ENCODE measurements around the gene SMTN. TPM values are rescaled to one million over a fixed set of nuclear protein-coding genes. Genes with fewer than 3 reads are reported as not detected.

The SMTN gene
- total RNA-seq, 4 donors from 2014 or later = 42.3 to 54.6 (median 50.5) TPM

DNA sequence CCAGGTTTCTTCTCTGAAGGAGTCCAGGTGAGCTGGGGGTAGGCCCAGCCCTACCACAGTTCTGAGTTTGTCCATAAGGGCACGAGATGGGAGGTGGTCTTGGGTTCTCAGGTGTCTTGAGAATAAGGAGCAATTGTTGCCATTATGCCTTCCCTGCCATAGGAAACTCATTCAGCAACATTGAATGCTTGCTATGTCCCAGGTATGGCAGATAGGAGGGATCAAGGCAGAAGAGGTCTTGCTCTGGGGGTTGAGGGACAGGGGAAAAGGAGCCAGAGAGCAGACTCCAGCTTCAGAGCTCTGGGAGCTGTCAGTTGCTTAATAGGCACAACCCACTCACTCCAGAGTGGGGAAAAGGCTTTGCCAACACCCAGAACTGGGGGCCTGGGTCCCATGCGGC is 22.0 kb downstream of the SMTN start:
- 87% methylated on average over 2 of the region's 2 CpGs for WGBS
- peak overlapping the region; percentile 76 for H3K27ac ChIP-seq
- TF ChIP-seq POLR2A (IDR thresholded peaks at IDR 0.05) = no peak
- TF ChIP-seq CTCF (IDR thresholded peaks at IDR 0.05) = no peak
- no peak for TF ChIP-seq EP300 (IDR thresholded peaks at IDR 0.05)
- no peak for TF ChIP-seq POLR2AphosphoS5 (IDR thresholded peaks at IDR 0.05)
- no peak for DNase-seq (ENCODE audit: low spot score in 2 of 2)
- H3K27me3 ChIP-seq = no peaks in the 10 kb centered on the region
- peaks cover 51% of the 10 kb centered on the region for H3K4me1 ChIP-seq
- H3K9me3 ChIP-seq = no peaks in the 10 kb centered on the region
- peaks cover 45% of the 10 kb centered on the region for H3K36me3 ChIP-seq
- H3K4me3 ChIP-seq = no peak overlapping the region

- Histone ChIP-seq H3K27me3 (no peaks in the 10 kb centered on the region), H3K27ac (peak overlapping the region; percentile 76), H3K4me3 (no peak overlapping the region), H3K4me1 (peaks cover 47% of the 10 kb centered on the region), H3K36me3 (peaks cover 36% of the 10 kb centered on the region), H3K9me3 (no peaks in the 10 kb centered on the region)
- no peak for TF ChIP-seq EP300 (IDR thresholded peaks at IDR 0.05)
- no peak for TF ChIP-seq POLR2AphosphoS5 (IDR thresholded peaks at IDR 0.05)
- TF ChIP-seq POLR2A (IDR thresholded peaks at IDR 0.05) = no peak
- TF ChIP-seq CTCF (IDR thresholded peaks at IDR 0.05) = no peak
- 77% methylated on average over 33 of the region's 33 CpGs for WGBS
- DNase-seq (ENCODE audit: low spot score in 2 of 2) = no peak
Observed at GRCh38 chr22:31103899-31104694, 23.0 kb downstream of the SMTN start.

GRCh38 chr22:31104869-31105268 is 23.8 kb downstream of the SMTN start:
- WGBS = 81% methylated on average over 11 of the region's 35 CpGs

GRCh38 chr22:31105282-31105929 is 24.3 kb downstream of the SMTN start:
- Histone ChIP-seq H3K36me3 (peaks cover 23% of the 10 kb centered on the region), H3K4me1 (peaks cover 45% of the 10 kb centered on the region), H3K27me3 (no peaks in the 10 kb centered on the region), H3K9me3 (no peaks in the 10 kb centered on the region), H3K27ac (peak overlapping the region; percentile 91), H3K4me3 (peak overlapping the region; percentile 58)
- 83% methylated on average over 10 of the region's 11 CpGs for WGBS
- no peak for DNase-seq (ENCODE audit: low spot score in 2 of 2)
- TF ChIP-seq CTCF (IDR thresholded peaks at IDR 0.05) (no peak), POLR2AphosphoS5 (IDR thresholded peaks at IDR 0.05) (no peak), POLR2A (IDR thresholded peaks at IDR 0.05) (no peak), EP300 (IDR thresholded peaks at IDR 0.05) (no peak)

More at GRCh38 chr22:31104869-31105268, 23.8 kb downstream of the SMTN start:
- DNase-seq (ENCODE audit: low spot score in 2 of 2) = no peak
- H3K36me3 ChIP-seq = peaks cover 28% of the 10 kb centered on the region
- TF ChIP-seq POLR2A (IDR thresholded peaks at IDR 0.05) (no peak), CTCF (IDR thresholded peaks at IDR 0.05) (no peak), EP300 (IDR thresholded peaks at IDR 0.05) (no peak), POLR2AphosphoS5 (IDR thresholded peaks at IDR 0.05) (no peak)
- no peaks in the 10 kb centered on the region for H3K27me3 ChIP-seq
- no peak overlapping the region for H3K4me3 ChIP-seq
- H3K9me3 ChIP-seq = no peaks in the 10 kb centered on the region
- no peak overlapping the region for H3K27ac ChIP-seq
- H3K4me1 ChIP-seq = peaks cover 45% of the 10 kb centered on the region

DNA sequence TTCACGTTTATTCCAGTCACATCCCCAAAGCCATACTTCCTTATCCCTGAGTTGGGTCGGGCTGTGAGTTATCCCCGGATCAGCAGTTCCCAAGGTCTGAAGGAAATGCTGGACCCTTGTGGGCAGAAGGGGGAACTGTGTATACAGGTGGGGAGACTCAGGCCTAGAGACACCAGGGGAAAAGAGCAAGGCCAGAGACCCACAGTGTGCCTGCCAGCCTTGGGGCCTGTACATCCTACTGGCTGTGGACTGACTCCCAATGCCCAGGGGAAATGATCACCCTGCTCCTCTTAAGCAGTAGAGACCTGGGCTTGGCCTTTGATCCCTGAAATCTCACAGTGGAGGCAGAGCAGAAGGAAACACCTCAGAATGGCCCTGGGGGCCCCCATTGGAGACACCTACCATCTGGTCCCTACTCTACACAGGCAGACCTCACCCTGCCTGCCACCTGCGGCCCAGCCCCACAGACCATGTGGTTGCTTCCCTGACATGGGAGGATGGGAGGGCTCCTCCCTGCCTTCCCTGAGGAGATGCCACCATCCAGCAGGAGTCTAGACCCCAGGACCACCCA is 25.0 kb downstream of the SMTN start:
- Histone ChIP-seq H3K27ac (peak overlapping the region; percentile 91), H3K4me3 (peak overlapping the region; percentile 58), H3K36me3 (peaks cover 16% of the 10 kb centered on the region), H3K4me1 (peaks cover 45% of the 10 kb centered on the region), H3K27me3 (no peaks in the 10 kb centered on the region), H3K9me3 (no peaks in the 10 kb centered on the region)
- no peak for DNase-seq (ENCODE audit: low spot score in 2 of 2)
- 55% methylated on average over 4 of the region's 4 CpGs for WGBS
- TF ChIP-seq EP300 (IDR thresholded peaks at IDR 0.05) (no peak), POLR2A (IDR thresholded peaks at IDR 0.05) (no peak), POLR2AphosphoS5 (IDR thresholded peaks at IDR 0.05) (no peak), CTCF (IDR thresholded peaks at IDR 0.05) (no peak)

Measured in suprapubic skin (tissue), 4 donors.